ENCODE measurements around the gene PKP4.

DNA sequence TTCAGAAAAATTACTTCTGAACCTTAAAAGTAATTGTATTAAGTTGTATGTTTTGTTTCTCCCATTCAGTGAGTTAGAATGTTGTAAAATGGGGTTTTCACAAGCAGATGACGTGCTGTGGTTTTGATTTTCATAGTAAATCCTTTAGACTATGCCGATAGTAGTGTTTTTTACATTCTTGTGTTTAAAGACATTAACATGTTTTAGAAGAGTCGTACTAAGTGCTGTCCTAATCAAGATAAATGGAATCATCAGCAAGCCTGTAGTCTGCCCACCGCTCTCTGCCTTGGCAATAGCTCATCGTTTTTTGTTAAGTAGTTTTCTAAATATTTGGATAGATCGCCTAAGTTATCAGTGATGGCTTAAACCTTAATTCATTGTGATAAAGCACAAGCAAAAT lies 21.5 kb downstream of the PKP4 start:
- TF ChIP-seq CEBPB (IDR thresholded peaks at IDR 0.05; ENCODE audit: low read depth), result no peak
- no peak for TF ChIP-seq RAD21 (IDR thresholded peaks at IDR 0.05; ENCODE audit: low read depth)
- TF ChIP-seq, protein P1, sequence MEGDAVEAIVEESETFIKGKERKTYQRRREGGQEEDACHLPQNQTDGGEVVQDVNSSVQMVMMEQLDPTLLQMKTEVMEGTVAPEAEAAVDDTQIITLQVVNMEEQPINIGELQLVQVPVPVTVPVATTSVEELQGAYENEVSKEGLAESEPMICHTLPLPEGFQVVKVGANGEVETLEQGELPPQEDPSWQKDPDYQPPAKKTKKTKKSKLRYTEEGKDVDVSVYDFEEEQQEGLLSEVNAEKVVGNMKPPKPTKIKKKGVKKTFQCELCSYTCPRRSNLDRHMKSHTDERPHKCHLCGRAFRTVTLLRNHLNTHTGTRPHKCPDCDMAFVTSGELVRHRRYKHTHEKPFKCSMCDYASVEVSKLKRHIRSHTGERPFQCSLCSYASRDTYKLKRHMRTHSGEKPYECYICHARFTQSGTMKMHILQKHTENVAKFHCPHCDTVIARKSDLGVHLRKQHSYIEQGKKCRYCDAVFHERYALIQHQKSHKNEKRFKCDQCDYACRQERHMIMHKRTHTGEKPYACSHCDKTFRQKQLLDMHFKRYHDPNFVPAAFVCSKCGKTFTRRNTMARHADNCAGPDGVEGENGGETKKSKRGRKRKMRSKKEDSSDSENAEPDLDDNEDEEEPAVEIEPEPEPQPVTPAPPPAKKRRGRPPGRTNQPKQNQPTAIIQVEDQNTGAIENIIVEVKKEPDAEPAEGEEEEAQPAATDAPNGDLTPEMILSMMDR (IDR thresholded peaks at IDR 0.05 in 2 of 3, conservative IDR thresholded peaks at IDR 0.05 in 1 of 3; ENCODE audit: borderline replicate concordance in 1 of 3, insufficient read depth in 1 of 3, low read depth in 2 of 3, low read length in 2 of 3), result no peak
- TF ChIP-seq SRF (IDR thresholded peaks at IDR 0.05; ENCODE audit: low read depth), result no peak
- TF ChIP-seq, protein P2, sequence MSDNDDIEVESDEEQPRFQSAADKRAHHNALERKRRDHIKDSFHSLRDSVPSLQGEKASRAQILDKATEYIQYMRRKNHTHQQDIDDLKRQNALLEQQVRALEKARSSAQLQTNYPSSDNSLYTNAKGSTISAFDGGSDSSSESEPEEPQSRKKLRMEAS (IDR thresholded peaks at IDR 0.05), result no peak
- no peak for TF ChIP-seq JUND (IDR thresholded peaks at IDR 0.05)
- no peak for TF ChIP-seq YY1 (IDR thresholded peaks at IDR 0.05; ENCODE audit: extremely low read depth, insufficient replicate concordance, low read depth, low read length)
- no peak for TF ChIP-seq ELF1 (IDR thresholded peaks at IDR 0.05; ENCODE audit: borderline replicate concordance, low read depth)
- no peak for TF ChIP-seq ZFX (IDR thresholded peaks at IDR 0.05)
- no peak for TF ChIP-seq POLR2A (IDR thresholded peaks at IDR 0.05; ENCODE audit: borderline replicate concordance, extremely low read depth, insufficient read depth, insufficient read length)
- TF ChIP-seq, protein P3, sequence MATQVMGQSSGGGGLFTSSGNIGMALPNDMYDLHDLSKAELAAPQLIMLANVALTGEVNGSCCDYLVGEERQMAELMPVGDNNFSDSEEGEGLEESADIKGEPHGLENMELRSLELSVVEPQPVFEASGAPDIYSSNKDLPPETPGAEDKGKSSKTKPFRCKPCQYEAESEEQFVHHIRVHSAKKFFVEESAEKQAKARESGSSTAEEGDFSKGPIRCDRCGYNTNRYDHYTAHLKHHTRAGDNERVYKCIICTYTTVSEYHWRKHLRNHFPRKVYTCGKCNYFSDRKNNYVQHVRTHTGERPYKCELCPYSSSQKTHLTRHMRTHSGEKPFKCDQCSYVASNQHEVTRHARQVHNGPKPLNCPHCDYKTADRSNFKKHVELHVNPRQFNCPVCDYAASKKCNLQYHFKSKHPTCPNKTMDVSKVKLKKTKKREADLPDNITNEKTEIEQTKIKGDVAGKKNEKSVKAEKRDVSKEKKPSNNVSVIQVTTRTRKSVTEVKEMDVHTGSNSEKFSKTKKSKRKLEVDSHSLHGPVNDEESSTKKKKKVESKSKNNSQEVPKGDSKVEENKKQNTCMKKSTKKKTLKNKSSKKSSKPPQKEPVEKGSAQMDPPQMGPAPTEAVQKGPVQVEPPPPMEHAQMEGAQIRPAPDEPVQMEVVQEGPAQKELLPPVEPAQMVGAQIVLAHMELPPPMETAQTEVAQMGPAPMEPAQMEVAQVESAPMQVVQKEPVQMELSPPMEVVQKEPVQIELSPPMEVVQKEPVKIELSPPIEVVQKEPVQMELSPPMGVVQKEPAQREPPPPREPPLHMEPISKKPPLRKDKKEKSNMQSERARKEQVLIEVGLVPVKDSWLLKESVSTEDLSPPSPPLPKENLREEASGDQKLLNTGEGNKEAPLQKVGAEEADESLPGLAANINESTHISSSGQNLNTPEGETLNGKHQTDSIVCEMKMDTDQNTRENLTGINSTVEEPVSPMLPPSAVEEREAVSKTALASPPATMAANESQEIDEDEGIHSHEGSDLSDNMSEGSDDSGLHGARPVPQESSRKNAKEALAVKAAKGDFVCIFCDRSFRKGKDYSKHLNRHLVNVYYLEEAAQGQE (IDR thresholded peaks at IDR 0.05; ENCODE audit: low read depth), result no peak
- TF ChIP-seq POLR2AphosphoS5 (IDR thresholded peaks at IDR 0.05; ENCODE audit: low read depth, low read length), result no peak
- TF ChIP-seq, protein P4, sequence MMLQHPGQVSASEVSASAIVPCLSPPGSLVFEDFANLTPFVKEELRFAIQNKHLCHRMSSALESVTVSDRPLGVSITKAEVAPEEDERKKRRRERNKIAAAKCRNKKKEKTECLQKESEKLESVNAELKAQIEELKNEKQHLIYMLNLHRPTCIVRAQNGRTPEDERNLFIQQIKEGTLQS (IDR thresholded peaks at IDR 0.05), result no peak

All from HCT116 (cell line).